ENCODE data around the gene TNNC2. TPM values are rescaled to one million over a fixed set of nuclear protein-coding genes. Genes with fewer than 3 reads are reported as not detected.

Gene TNNC2
- total RNA-seq, 1 experiment from 2014 or later = 4.6 TPM

DNA sequence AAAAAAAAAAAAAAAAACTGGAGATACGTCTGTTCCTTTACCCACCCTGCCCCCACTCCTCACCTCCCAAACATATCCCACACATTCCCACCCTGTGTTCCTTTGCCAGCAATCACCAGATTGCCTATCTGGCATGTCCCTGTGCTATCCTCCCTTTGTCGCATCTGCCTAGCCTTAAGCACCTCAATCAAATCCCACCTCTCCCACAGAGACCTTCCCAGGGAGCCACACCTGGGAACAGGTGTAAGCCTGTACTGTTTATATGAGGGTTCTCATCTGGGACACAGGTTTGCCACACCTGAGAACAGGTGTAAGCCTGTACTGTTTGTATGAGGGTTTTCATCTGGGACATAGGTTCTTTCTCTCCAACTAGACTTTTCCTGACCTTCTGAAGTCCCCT is 52.2 kb downstream of the TNNC2 start:
- H3K4me3 Mint-ChIP-seq = no peak overlapping the region
- Histone ChIP-seq H2AK5ac (ENCODE audit: insufficient read length, low read length) (no peak overlapping the region), H2BK5ac (ENCODE audit: insufficient read length, low read length) (no peak overlapping the region), H3K27me3 (ENCODE audit: insufficient read depth, low read length) (no peaks in the 10 kb centered on the region), H3K27ac (ENCODE audit: insufficient read length, low read depth, low read length) (no peak overlapping the region), H3K14ac (ENCODE audit: insufficient read depth, low read length) (no peak overlapping the region), H3K9ac (ENCODE audit: extremely low read depth, insufficient read length, low read length) (no peak overlapping the region), H4K20me1 (ENCODE audit: control insufficient read depth, insufficient read depth, insufficient read length) (no peaks in the 10 kb centered on the region), H3K4ac (ENCODE audit: low read depth, low read length) (no peak overlapping the region), H3K79me1 (ENCODE audit: insufficient read depth, low read depth, low read length, poor library complexity, severe bottlenecking) (no peaks in the 10 kb centered on the region), H3K9me3 (ENCODE audit: control insufficient read depth, low read depth, low read length) (no peaks in the 10 kb centered on the region), H2BK20ac (ENCODE audit: low read depth, low read length, poor library complexity, severe bottlenecking) (no peak overlapping the region), H3K79me2 (ENCODE audit: insufficient read depth, low read length) (no peaks in the 10 kb centered on the region), H4K5ac (ENCODE audit: insufficient read length, low read depth, low read length) (no peak overlapping the region), H3K4me1 (ENCODE audit: insufficient read depth, low read length) (0 out of 2 replicates have a peak, but pooled peaks cover 2% of the 10 kb centered on the region), H2BK15ac (ENCODE audit: low read depth, low read length) (no peak overlapping the region), H2BK120ac (ENCODE audit: low read depth, low read length, poor library complexity, severe bottlenecking) (no peak overlapping the region), H3K18ac (ENCODE audit: insufficient read length, low read depth, low read length) (no peak overlapping the region), H3K4me2 (ENCODE audit: insufficient read depth, insufficient read length, low read length) (no peak overlapping the region), H3T11ph (ENCODE audit: low read length) (no peak overlapping the region), H3K56ac (ENCODE audit: insufficient read length, low read depth, low read length) (no peak overlapping the region), H4K91ac (ENCODE audit: insufficient read length, low read depth, low read length) (no peak overlapping the region), H3K23ac (ENCODE audit: insufficient read length, low read depth, low read length) (no peak overlapping the region), H2BK12ac (ENCODE audit: insufficient read length, low read depth, low read length) (no peak overlapping the region), H3K23me2 (ENCODE audit: insufficient read length, low read depth, low read length, poor library complexity, severe bottlenecking) (no peaks in the 10 kb centered on the region), H2AFZ (ENCODE audit: low read length) (no peak overlapping the region), H4K8ac (replicated peaks; ENCODE audit: insufficient read length, low read depth, low read length) (no peak overlapping the region)
- DNase-seq = no peak
- no peak overlapping the region; a peak in 1 of 7 replicates for H3K27ac Mint-ChIP-seq
- H3K27me3 Mint-ChIP-seq (ENCODE audit: low read depth) = peaks cover 1% of the 10 kb centered on the region
- H3K4me1 Mint-ChIP-seq = peaks cover 4 to 8% of the 10 kb centered on the region in 2 experiments
- no peaks in the 10 kb centered on the region; a peak in 1 of 7 replicates for H3K36me3 Mint-ChIP-seq (ENCODE audit: insufficient read depth in 1 of 3, low read depth in 3 of 3)
- no CpG with 5 or more reads among the region's 2 CpGs for WGBS (ENCODE audit: extremely low coverage, insufficient read length, low lambda C conversion rate)
- H3K9me3 Mint-ChIP-seq = no peaks in the 10 kb centered on the region; a peak in 1 of 5 replicates
- TF ChIP-seq, protein P1, sequence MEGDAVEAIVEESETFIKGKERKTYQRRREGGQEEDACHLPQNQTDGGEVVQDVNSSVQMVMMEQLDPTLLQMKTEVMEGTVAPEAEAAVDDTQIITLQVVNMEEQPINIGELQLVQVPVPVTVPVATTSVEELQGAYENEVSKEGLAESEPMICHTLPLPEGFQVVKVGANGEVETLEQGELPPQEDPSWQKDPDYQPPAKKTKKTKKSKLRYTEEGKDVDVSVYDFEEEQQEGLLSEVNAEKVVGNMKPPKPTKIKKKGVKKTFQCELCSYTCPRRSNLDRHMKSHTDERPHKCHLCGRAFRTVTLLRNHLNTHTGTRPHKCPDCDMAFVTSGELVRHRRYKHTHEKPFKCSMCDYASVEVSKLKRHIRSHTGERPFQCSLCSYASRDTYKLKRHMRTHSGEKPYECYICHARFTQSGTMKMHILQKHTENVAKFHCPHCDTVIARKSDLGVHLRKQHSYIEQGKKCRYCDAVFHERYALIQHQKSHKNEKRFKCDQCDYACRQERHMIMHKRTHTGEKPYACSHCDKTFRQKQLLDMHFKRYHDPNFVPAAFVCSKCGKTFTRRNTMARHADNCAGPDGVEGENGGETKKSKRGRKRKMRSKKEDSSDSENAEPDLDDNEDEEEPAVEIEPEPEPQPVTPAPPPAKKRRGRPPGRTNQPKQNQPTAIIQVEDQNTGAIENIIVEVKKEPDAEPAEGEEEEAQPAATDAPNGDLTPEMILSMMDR (conservative IDR thresholded peaks at IDR 0.05) = no peak

Other genes starting within 250 kb of the TNNC2 start
- not detected in 2 replicates for gene WFDC8, start 248.0 kb downstream of the TNNC2 start, total RNA-seq (2021)
- not detected in 2 replicates for gene WFDC10A, start 197.6 kb downstream of the TNNC2 start, total RNA-seq (2021)
- not detected in 2 replicates for gene WFDC9, start 196.0 kb downstream of the TNNC2 start, total RNA-seq (2021)
- not detected in 2 replicates for gene WFDC11, start 157.1 kb downstream of the TNNC2 start, total RNA-seq (2021)
- not detected in 2 replicates for gene WFDC13, start 125.3 kb downstream of the TNNC2 start, total RNA-seq (2021)
- not detected in 2 replicates for gene WFDC10B, start 122.3 kb downstream of the TNNC2 start, total RNA-seq (2021)
- not detected in 2 replicates for gene SPINT4, start 105.0 kb downstream of the TNNC2 start, total RNA-seq (2021)
- 0.35 TPM in 1 of 2 replicates, not detected in the other for gene WFDC3, start 35.4 kb downstream of the TNNC2 start, total RNA-seq (2021)
- 35.5 and 36.3 TPM in 2 replicates for gene DNTTIP1, start 35.4 kb downstream of the TNNC2 start, total RNA-seq (2021)
- 254 and 268 TPM in 2 replicates for gene UBE2C, start 14.7 kb downstream of the TNNC2 start, total RNA-seq (2021)
- 18.9 and 20.5 TPM in 2 replicates for gene SNX21, start 6.5 kb upstream of the TNNC2 start, total RNA-seq (2021)
- 26.7 and 30.3 TPM in 2 replicates for gene ACOT8, start 30.1 kb upstream of the TNNC2 start, total RNA-seq (2021)
- 8.0 and 8.2 TPM in 2 replicates for gene ZSWIM3, start 30.3 kb upstream of the TNNC2 start, total RNA-seq (2021)
- gene ZSWIM1, start 53.9 kb upstream of the TNNC2 start, total RNA-seq (2021) = 12.0 and 13.0 TPM in 2 replicates
- gene SPATA25, start 60.3 kb upstream of the TNNC2 start, total RNA-seq (2021) = 1.8 and 2.4 TPM in 2 replicates
- 5.4 and 5.8 TPM in 2 replicates for gene NEURL2, start 63.9 kb upstream of the TNNC2 start, total RNA-seq (2021)
- gene CTSA, start 64.0 kb upstream of the TNNC2 start, total RNA-seq (2021) = 59.6 and 64.4 TPM in 2 replicates
- gene PLTP, start 84.8 kb upstream of the TNNC2 start, total RNA-seq (2021) = 61.4 and 62.5 TPM in 2 replicates
- gene PCIF1, start 107.4 kb upstream of the TNNC2 start, total RNA-seq (2021) = 26.6 and 26.8 TPM in 2 replicates
- 19.7 and 21.1 TPM in 2 replicates for gene ZNF335, start 144.9 kb upstream of the TNNC2 start, total RNA-seq (2021)
- gene MMP9, start 181.6 kb upstream of the TNNC2 start, total RNA-seq (2021) = 2.0 and 2.7 TPM in 2 replicates
- gene SLC12A5, start 201.9 kb upstream of the TNNC2 start, total RNA-seq (2021) = 7.3 and 8.7 TPM in 2 replicates

Measured in H9 (cell line).